ENCODE data around the gene INHBB.

DNA sequence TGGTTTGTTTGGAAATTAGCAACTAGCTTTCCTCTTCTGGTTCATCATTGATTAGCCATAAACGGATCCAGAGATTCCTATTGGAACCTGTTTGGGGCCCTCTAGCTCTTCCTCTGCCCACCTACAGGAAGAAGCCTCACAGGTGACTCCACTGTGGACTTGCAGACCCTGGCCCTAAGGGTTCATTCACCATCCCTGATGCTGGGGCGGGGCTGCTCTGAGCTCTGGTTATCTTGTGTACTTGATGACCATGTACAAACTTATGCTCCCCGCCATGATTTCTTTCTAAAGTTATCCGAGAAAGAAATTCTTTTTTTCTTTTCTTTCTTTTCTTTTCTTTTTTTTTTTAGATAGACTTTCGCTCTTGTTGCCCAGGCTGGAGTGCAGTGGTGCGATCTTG is 33.9 kb upstream of the INHBB start:
- no peak for TF ChIP-seq ZNF512 (tag; IDR thresholded peaks at IDR 0.05)
- TF ChIP-seq, protein P1, sequence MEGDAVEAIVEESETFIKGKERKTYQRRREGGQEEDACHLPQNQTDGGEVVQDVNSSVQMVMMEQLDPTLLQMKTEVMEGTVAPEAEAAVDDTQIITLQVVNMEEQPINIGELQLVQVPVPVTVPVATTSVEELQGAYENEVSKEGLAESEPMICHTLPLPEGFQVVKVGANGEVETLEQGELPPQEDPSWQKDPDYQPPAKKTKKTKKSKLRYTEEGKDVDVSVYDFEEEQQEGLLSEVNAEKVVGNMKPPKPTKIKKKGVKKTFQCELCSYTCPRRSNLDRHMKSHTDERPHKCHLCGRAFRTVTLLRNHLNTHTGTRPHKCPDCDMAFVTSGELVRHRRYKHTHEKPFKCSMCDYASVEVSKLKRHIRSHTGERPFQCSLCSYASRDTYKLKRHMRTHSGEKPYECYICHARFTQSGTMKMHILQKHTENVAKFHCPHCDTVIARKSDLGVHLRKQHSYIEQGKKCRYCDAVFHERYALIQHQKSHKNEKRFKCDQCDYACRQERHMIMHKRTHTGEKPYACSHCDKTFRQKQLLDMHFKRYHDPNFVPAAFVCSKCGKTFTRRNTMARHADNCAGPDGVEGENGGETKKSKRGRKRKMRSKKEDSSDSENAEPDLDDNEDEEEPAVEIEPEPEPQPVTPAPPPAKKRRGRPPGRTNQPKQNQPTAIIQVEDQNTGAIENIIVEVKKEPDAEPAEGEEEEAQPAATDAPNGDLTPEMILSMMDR (IDR thresholded peaks at IDR 0.05 in 2 of 3, conservative IDR thresholded peaks at IDR 0.05 in 1 of 3; ENCODE audit: insufficient read depth in 2 of 3, low read depth in 1 of 3, low read length in 3 of 3), result no peak
- TF ChIP-seq NEUROD1 (IDR thresholded peaks at IDR 0.05; ENCODE audit: borderline replicate concordance, low read depth, low read length, partially characterized antibody), result no peak
- no peak for TF ChIP-seq HDAC2 (IDR thresholded peaks at IDR 0.05)
- TF ChIP-seq MBD2 (IDR thresholded peaks at IDR 0.05; ENCODE audit: borderline replicate concordance, low read depth), result no peak
- TF ChIP-seq ZNF184 (CRISPR knock-in tag; IDR thresholded peaks at IDR 0.05), result no peak
- TF ChIP-seq CBX5 (IDR thresholded peaks at IDR 0.05; ENCODE audit: borderline replicate concordance, low read depth), result no peak
- TF ChIP-seq HIVEP1 (CRISPR knock-in tag; IDR thresholded peaks at IDR 0.05), result no peak
- TF ChIP-seq GABPB1 (CRISPR knock-in tag; IDR thresholded peaks at IDR 0.05), result no peak
- TF ChIP-seq POLR2A (conservative IDR thresholded peaks at IDR 0.05), result no peak
- no peak for TF ChIP-seq EP300 (IDR thresholded peaks at IDR 0.05; ENCODE audit: low read length)
- TF ChIP-seq L3MBTL2 (IDR thresholded peaks at IDR 0.05), result no peak
- TF ChIP-seq FOXJ3 (CRISPR knock-in tag; IDR thresholded peaks at IDR 0.05), result no peak

All from K562 (cell line).